Posterior vena cava (tissue), 2 donors: ENCODE measurements around the gene FRY. TPM values are rescaled to one million over a fixed set of nuclear protein-coding genes. Genes with fewer than 3 reads are reported as not detected.

ENCODE experiments used
- DNase-seq: peaks from one replicate; pipeline ENCODE4 v3.0.0-alpha.2; 2020; ENCODE audit warnings: low spot score
- intact Hi-C, 2 donors: fragments of 100-400 bp; cut with DNase I; formaldehyde crosslinking; loops; one replicate each; pipeline versions ENCODE4 v1.14.1 to v1.14.2; 2022 to 2023
- total RNA-seq, 2 donors: library from RNA; stranded (reverse); fragmentation: NEBNext Ultra II Directional; extraction: Animal tissue kit (Norgen Biotek cat#: 25700); gene quantifications; one replicate each; pipeline ENCODE4 v1.2.1, GENCODE V29; 2021
- donor health status: DM: yes; HTN: yes; CAD: no.
- donor health status: DM: yes; HTN: yes; CAD: no.

The FRY gene
- total RNA-seq, 2 donors from 2014 or later, result 97.1 to 207 TPM

- intact Hi-C loops, result no loop called here
These were observed 82.8 kb downstream of the FRY start for GRCh38 chr13:32114284-32114950.

DNA sequence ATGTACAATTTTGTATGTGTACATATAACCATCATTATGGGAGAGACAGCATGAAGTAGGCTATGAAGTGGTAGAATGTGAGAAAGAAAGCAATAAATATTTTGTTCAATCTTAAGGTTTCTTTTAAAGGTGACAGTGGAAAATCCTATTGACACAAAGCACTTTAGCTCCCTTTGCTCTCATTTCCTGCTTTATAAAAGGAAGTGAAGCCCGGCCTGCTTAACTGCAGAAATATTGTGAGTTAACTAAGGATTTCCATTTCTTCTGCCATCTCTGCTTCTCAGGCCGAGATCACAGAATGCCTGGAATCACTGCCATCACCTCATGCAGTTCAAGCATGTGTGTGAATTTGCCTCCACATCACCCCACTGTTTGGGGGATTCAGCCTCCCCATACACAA is 83.5 kb downstream of the FRY start:
- DNase-seq, result no peak
- intact Hi-C loops, result no loop called here

More at GRCh38 chr13:32114284-32114950, 82.8 kb downstream of the FRY start:
- no peak for DNase-seq

GRCh38 chr13:32116210-32116609 is 84.6 kb downstream of the FRY start:
- no peak for DNase-seq
- intact Hi-C loops, result no loop called here

GRCh38 chr13:32117001-32117400 is 85.4 kb downstream of the FRY start:
- intact Hi-C loops, result no loop called here
- DNase-seq, result no peak

- DNase-seq, result no peak
- intact Hi-C loops, result no loop called here
These were observed 86.1 kb downstream of the FRY start for GRCh38 chr13:32117701-32118100.

DNA sequence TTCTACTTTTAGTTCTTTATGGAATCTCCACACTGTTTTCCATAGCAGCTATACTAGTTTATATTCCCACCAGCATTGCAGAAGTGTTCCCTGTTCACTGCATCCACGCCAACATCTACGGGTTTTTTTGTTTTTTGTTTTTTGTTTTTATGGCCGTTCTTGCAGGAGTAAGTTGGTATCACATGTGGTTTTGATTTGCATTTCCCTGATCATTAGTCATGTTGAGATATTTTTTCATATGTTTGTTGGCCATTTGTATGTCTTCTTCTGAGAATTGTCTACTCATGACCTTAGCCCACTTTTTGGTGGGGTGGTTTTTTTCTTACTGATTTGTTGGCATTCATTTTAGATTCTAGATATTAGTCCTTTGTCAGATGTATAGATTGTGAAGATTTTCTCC is 89.7 kb downstream of the FRY start:
- intact Hi-C loops, result no loop called here
- no peak for DNase-seq

- no peak for DNase-seq
- intact Hi-C loops, result no loop called here
These were observed 93.2 kb downstream of the FRY start for GRCh38 chr13:32124743-32125142.

DNA sequence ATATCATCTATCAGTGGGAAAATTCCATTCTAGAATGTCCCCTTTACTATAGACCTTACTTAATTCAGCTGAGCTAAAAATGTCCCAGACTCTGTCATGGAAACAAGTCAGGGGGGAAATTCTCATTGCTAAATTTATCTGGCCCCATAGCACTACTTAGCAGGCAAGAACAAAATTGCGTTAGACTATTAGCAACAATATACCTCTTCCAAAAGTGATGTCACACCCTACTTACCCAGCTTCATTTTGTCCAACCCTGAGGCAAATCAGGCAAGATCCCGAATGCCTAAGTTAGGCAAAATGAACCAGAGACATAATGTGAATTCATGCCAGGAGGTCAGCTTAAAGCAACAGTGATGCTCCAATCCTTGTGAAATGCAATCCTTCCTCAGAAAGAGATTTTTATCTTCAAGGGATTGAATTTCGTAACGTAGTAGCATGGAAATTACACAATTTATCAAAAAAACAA is 93.7 kb downstream of the FRY start:
- intact Hi-C loops, result no loop called here
- no peak for DNase-seq

- no peak for DNase-seq
- intact Hi-C loops, result no loop called here
These were observed 94.2 kb downstream of the FRY start for GRCh38 chr13:32125751-32126150.

DNA sequence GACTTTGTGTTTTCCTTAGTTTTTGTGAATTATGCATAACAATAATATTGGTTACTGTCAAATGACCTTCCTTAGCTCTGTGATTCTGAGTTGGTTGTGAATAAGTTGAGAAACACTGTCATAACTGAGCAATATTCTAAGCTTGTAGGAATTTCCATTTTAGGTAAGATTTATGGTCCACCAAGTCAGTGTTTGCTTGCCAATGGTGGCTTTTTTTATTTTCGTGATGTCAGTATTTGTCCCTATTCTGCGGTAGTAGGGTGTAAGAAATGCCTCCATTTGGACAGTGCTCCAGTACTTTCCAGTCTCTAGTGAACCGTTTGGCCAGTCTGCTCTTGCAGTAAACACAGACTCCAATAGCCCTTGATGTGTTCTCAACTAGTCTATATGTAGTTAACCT is 94.7 kb downstream of the FRY start:
- no peak for DNase-seq
- intact Hi-C loops, result no loop called here

DNA sequence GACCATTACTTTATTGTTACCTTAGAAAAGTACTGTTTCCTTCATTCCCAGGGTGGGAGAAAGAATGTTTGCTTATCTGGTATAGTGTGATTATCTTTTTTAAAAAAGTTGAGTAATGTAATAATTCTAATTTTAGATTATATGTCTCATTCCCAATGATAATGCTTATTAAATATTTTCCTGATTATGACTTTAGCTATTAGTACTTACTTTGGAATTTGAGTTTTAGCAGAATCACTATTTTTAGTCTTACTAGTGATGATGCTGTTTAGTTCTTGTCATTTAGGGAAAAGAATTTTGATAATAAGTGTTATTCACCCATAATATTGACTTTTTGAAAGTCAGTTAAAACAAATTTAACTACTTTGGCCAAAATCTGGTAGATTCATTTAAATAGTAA is 95.2 kb downstream of the FRY start:
- DNase-seq, result no peak
- intact Hi-C loops, result no loop called here

DNA sequence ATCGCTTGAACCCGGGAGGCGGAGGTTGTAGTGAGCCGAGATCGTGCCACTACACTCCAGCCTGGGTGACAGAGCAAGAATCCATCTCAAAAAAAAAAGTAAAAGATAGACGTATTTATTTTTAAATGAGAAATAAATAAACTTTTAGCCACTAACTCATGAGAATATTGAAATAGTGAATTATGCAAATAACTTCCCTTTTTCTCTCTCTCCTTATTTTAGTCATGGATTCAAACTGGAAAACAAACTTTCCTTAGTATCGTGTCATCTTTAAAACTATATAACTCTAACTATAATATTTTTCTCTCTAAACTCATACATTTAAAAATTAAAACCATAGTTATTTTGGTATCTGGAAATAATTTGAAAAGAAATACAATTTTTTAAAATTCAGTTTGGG is 96.1 kb downstream of the FRY start:
- no peak for DNase-seq
- intact Hi-C loops, result no loop called here

DNA sequence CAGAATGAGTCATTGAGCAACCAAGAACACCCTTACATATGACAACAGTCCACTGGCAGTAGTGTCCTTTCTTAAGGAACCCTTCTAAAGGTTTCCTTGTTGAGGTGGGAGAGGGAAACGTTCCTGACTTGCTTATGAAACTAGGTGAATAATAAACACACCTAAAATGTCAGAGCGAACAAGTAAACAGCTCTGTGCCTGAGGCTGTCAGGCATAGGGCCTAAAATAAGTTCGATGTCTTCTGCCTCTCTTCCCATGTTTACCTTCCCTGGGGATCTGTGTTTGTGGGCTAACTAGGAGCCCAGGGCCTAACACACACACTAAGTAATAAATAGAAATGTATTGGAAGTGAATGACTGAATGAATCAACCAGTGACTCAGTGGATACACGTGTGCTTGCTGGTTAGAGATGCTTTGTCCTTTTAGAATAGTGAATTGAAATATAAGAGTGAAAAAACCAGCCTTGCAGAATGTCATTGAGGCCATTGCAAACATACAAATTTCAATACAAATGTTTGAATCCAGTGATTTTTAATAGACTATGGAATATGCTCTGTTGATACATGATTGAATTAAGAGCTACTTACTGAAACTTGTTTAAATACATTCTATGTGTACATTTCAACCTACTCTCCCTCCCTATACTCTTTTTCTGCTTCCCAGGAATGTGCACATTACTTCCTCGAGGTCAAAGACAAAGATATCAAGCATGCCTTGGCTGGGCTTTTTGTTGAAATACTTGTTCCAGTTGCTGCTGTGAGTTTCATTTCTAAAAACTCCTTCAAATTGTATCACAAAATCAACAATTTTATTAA is 102.9 kb downstream of the FRY start:
- intact Hi-C loops, result no loop called here
- DNase-seq, result no peak

DNA sequence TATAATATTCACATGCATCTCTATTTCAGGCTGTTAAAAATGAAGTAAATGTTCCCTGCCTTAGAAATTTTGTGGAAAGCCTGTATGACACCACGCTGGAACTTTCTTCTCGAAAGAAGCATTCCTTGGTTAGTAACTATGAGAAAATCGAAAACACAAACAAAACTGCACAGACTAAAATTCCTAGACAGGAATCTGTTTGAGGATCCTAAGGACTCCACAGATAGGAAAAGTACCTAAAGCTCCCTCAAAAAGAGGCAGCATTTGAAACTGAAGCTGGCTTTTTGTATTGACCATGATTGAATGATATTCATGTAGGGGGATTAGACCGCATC is 103.4 kb downstream of the FRY start:
- intact Hi-C loops, result no loop called here
- no peak for DNase-seq

- intact Hi-C loops, result no loop called here
- no peak for DNase-seq
These were observed 104.1 kb downstream of the FRY start for GRCh38 chr13:32135655-32136054.

- no peak for DNase-seq
- intact Hi-C loops, result no loop called here
These were observed 104.5 kb downstream of the FRY start for GRCh38 chr13:32136061-32136460.

DNA sequence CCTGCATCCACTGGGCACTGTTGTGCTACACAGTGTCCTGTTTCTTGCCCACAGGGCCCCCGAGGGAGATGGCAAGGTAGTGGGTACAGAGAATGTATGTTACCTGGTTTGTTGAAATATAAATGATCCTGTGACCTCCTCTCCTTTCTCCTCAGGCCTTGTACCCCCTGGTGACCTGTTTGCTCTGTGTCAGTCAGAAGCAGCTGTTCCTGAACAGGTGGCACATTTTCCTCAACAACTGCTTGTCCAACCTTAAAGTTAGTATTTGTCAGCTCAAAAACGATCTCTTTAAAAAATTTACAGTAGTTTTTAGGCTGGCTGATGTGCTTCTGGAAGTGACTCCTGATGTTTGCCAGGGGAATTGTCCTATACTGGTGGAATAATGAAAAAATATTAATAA is 105.1 kb downstream of the FRY start:
- intact Hi-C loops, result no loop called here

GRCh38 chr13:32139251-32139650 is 107.7 kb downstream of the FRY start:
- intact Hi-C loops, result no loop called here

More for the DNA sequence above, 105.1 kb downstream of the FRY start:
- no peak for DNase-seq

GRCh38 chr13:32140109-32140508 is 108.5 kb downstream of the FRY start:
- intact Hi-C loops, result loop anchor here in 1 of 2 donors (10.0 kb wide), 1 partner anchor 105 kb away; the partner anchor contains the start of gene FRY
- no peak for DNase-seq

More at GRCh38 chr13:32139251-32139650, 107.7 kb downstream of the FRY start:
- no peak for DNase-seq

GRCh38 chr13:32141462-32141861 is 109.9 kb downstream of the FRY start:
- intact Hi-C loops, result loop anchor here in 1 of 2 donors (10.0 kb wide), 1 partner anchor 107 kb away; the partner anchor contains the start of gene FRY

GRCh38 chr13:32142115-32142514 is 110.5 kb downstream of the FRY start:
- no peak for DNase-seq
- intact Hi-C loops, result loop anchor here in 1 of 2 donors (10.0 kb wide), 1 partner anchor 107 kb away; the partner anchor contains the start of gene FRY

More at GRCh38 chr13:32141462-32141861, 109.9 kb downstream of the FRY start:
- no peak for DNase-seq
